IPS-18c (cell line): Measurements from ENCODE around the gene EPS8.

Experiments
- H3K4me3 ChIP-seq: 2 replicates; pipeline ENCODE4 v1.7.0; 2013; ENCODE audit warnings: low read depth, mild to moderate bottlenecking, low read length, moderate library complexity; ENCODE audit not compliant: insufficient read depth
- H3K9me3 ChIP-seq: one replicate; pipeline ENCODE4 v1.6.1; 2013; ENCODE audit warnings: mild to moderate bottlenecking, low read length, moderate library complexity; ENCODE audit not compliant: control insufficient read depth, insufficient read depth

Gene EPS8

GRCh38 chr12:15733136-15733535 is 56.1 kb downstream of the EPS8 start:
- H3K9me3 ChIP-seq: peaks cover under 1% of the 10 kb centered on the region
- no peak overlapping the region for H3K4me3 ChIP-seq

GRCh38 chr12:15732341-15733061 is 56.7 kb downstream of the EPS8 start:
- Histone ChIP-seq H3K4me3 (no peak overlapping the region), H3K9me3 (peaks cover 2% of the 10 kb centered on the region)

GRCh38 chr12:15731940-15732339 is 57.2 kb downstream of the EPS8 start:
- Histone ChIP-seq H3K4me3 (no peak overlapping the region), H3K9me3 (peaks cover 2% of the 10 kb centered on the region)

GRCh38 chr12:15729097-15729496 is 60.1 kb downstream of the EPS8 start:
- H3K4me3 ChIP-seq: no peak overlapping the region
- peaks cover 2% of the 10 kb centered on the region for H3K9me3 ChIP-seq

GRCh38 chr12:15728118-15728598 is 61.0 kb downstream of the EPS8 start:
- H3K9me3 ChIP-seq: peaks cover 2% of the 10 kb centered on the region
- no peak overlapping the region for H3K4me3 ChIP-seq

- H3K9me3 ChIP-seq: peaks cover 2% of the 10 kb centered on the region
- H3K4me3 ChIP-seq: no peak overlapping the region
Measured at GRCh38 chr12:15726878-15727150, 62.4 kb downstream of the EPS8 start.

GRCh38 chr12:15726027-15726877 is 62.9 kb downstream of the EPS8 start:
- Histone ChIP-seq H3K9me3 (peaks cover 2% of the 10 kb centered on the region), H3K4me3 (no peak overlapping the region)

- Histone ChIP-seq H3K4me3 (no peak overlapping the region), H3K9me3 (no peaks in the 10 kb centered on the region)
Measured at GRCh38 chr12:15722951-15723350, 66.2 kb downstream of the EPS8 start.

GRCh38 chr12:15721316-15722115 is 67.7 kb downstream of the EPS8 start:
- Histone ChIP-seq H3K4me3 (no peak overlapping the region), H3K9me3 (no peaks in the 10 kb centered on the region)

GRCh38 chr12:15720295-15720694 is 68.9 kb downstream of the EPS8 start:
- no peaks in the 10 kb centered on the region for H3K9me3 ChIP-seq
- H3K4me3 ChIP-seq: no peak overlapping the region

- Histone ChIP-seq H3K9me3 (no peaks in the 10 kb centered on the region), H3K4me3 (no peak overlapping the region)
Measured at GRCh38 chr12:15719230-15719629, 70.0 kb downstream of the EPS8 start.

GRCh38 chr12:15717940-15718567 is 71.1 kb downstream of the EPS8 start:
- Histone ChIP-seq H3K9me3 (no peaks in the 10 kb centered on the region), H3K4me3 (no peak overlapping the region)

GRCh38 chr12:15716581-15716980 is 72.6 kb downstream of the EPS8 start:
- Histone ChIP-seq H3K4me3 (no peak overlapping the region), H3K9me3 (no peaks in the 10 kb centered on the region)

- Histone ChIP-seq H3K4me3 (no peak overlapping the region), H3K9me3 (no peaks in the 10 kb centered on the region)
Measured at GRCh38 chr12:15714256-15714655, 74.9 kb downstream of the EPS8 start.

- Histone ChIP-seq H3K4me3 (no peak overlapping the region), H3K9me3 (no peaks in the 10 kb centered on the region)
Measured at GRCh38 chr12:15712823-15713660, 76.1 kb downstream of the EPS8 start.

- no peaks in the 10 kb centered on the region for H3K9me3 ChIP-seq
Measured at GRCh38 chr12:15712160-15712559, 77.0 kb downstream of the EPS8 start.

More at GRCh38 chr12:15712160-15712559, 77.0 kb downstream of the EPS8 start:
- no peak overlapping the region for H3K4me3 ChIP-seq
